ENCODE measurements around the gene SMLR1. TPM values are rescaled to one million over a fixed set of nuclear protein-coding genes. Genes with fewer than 3 reads are reported as not detected.
"Not testable (repeated sequence)": the region's sequence is repeated elsewhere in the genome, so short reads cannot be mapped to it uniquely, and the experiment has no call there.

Gene SMLR1
- total RNA-seq, 1 experiment from 2014 or later: not detected

DNA sequence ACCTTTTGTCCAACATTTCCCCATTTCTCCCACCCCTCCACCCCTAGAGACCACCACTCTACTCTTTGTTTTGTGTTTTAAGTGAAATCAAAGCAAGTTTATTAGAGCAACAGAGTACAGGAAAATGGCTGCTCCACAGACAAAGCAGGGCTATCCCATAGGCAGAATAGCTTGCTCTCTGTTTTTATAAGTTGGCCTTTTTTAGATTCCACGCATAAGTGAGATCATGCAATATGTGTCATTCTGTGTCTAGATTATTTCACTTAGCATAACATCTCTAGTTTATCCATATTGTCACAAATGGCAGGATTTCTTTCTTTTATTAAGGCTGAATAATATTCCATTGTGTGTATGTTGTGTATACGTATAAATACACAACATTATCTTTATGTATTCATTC is 30.1 kb upstream of the SMLR1 start:
- no peak overlapping the region for H3K9ac ChIP-seq (ENCODE audit: low read length)
- BruUV-seq (replicated peaks): no TSS peak
- H3K4me2 ChIP-seq (ENCODE audit: low read length): no peak overlapping the region
- no peaks in the 10 kb centered on the region for H3K27me3 ChIP-seq (ENCODE audit: low read length)
- TF ChIP-seq, protein P1, sequence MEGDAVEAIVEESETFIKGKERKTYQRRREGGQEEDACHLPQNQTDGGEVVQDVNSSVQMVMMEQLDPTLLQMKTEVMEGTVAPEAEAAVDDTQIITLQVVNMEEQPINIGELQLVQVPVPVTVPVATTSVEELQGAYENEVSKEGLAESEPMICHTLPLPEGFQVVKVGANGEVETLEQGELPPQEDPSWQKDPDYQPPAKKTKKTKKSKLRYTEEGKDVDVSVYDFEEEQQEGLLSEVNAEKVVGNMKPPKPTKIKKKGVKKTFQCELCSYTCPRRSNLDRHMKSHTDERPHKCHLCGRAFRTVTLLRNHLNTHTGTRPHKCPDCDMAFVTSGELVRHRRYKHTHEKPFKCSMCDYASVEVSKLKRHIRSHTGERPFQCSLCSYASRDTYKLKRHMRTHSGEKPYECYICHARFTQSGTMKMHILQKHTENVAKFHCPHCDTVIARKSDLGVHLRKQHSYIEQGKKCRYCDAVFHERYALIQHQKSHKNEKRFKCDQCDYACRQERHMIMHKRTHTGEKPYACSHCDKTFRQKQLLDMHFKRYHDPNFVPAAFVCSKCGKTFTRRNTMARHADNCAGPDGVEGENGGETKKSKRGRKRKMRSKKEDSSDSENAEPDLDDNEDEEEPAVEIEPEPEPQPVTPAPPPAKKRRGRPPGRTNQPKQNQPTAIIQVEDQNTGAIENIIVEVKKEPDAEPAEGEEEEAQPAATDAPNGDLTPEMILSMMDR (conservative IDR thresholded peaks at IDR 0.05; ENCODE audit: low read depth, low read length): no peak
- TF ChIP-seq EZH2phosphoT487 (IDR thresholded peaks at IDR 0.05; ENCODE audit: borderline replicate concordance, low read length): no peak
- no peak for TF ChIP-seq EZH2 (IDR thresholded peaks at IDR 0.05; ENCODE audit: low read length, unreplicated experiment)
- ATAC-seq (no peak), DNase-seq (no peak)
- H3K9me2 ChIP-seq (replicated peaks; ENCODE audit: low read length): no peaks in the 10 kb centered on the region
- no peak overlapping the region for H3K27ac ChIP-seq (ENCODE audit: low read length)
- CTCF ChIA-PET: no interaction called here
- H3F3A ChIP-seq (ENCODE audit: low read length, unreplicated experiment): no peaks in the 10 kb centered on the region
- POLR2A ChIA-PET (ENCODE audit: unreplicated experiment): no interaction called here
- no peak overlapping the region for H2AFZ ChIP-seq (ENCODE audit: low read length)
- H3K79me2 ChIP-seq (ENCODE audit: low read length): no peaks in the 10 kb centered on the region
- intact Hi-C loops (cut with micrococcal nuclease): no loop called here
- no peaks in the 10 kb centered on the region for H3K9me3 ChIP-seq (ENCODE audit: low read length)
- H3K4me3 ChIP-seq (ENCODE audit: low read length): no peak overlapping the region
- H4K20me1 ChIP-seq (ENCODE audit: low read length): no peaks in the 10 kb centered on the region
- no peaks in the 10 kb centered on the region for H3K36me3 ChIP-seq (ENCODE audit: low read depth, low read length)
- H3K4me1 ChIP-seq (ENCODE audit: insufficient read depth, low read length): no peaks in the 10 kb centered on the region

DNA sequence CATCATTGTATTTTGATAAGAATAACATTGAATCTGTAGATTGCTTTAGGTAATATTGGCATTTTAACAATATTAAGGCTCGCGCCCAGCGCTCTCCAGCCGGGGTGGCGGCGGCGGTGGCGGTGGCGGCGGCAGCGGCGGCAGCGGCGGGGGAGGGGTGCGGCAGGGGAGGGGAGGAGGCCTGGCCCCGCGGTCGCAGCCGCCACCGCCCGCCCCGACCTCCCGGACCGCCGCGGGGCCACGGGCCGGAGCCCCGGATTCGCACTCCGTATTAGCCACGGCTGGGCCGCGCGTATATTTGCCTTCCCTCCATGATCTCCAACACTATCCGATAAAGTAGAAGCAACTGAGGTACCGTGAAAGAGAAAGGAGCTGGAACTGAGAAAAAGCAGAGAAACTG is 25.8 kb upstream of the SMLR1 start:
- H3K9ac ChIP-seq (ENCODE audit: low read length): not testable (repeated sequence)

DNA sequence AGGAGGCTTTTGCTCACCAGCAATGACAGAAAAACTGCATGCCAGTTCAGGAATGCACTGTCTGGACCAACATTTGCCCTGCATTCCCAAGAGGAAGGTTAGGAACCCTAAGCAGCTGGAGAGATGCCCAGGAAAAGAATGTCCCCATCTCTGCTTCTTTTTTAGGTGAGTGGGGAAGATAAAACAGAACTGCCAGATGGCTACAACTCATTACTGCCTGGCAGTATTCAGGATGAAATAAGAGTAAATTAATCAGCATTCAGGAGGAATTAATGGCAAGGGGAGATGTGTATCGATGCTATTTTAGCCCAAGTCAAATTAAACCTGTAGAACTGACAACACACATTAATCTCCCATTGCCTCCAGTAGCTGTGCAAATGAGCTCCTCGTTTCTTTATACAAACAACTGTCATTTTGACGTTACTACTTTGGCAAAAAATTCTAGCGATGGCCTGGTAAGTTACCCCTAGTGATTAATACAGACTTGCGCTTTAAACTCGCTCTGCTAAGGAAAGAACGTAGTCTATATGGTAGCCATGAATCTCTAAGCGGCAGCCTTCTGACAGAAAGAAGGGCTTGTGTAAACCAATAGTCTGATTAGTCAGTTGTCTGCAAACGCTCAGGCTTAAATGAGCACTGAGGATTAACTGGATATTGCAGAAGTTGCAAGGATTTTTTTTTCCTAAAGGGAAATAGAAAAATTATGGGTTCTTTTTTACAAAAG is 16.7 kb upstream of the SMLR1 start:
- Histone ChIP-seq H4K20me1 (ENCODE audit: low read length) (no peaks in the 10 kb centered on the region), H3K36me3 (ENCODE audit: low read depth, low read length) (no peaks in the 10 kb centered on the region), H3F3A (ENCODE audit: low read length, unreplicated experiment) (no peaks in the 10 kb centered on the region), H3K27ac (ENCODE audit: low read length) (no peak overlapping the region), H3K9ac (ENCODE audit: low read length) (no peak overlapping the region), H3K4me3 (ENCODE audit: low read length) (no peak overlapping the region), H3K27me3 (ENCODE audit: low read length) (no peaks in the 10 kb centered on the region), H3K9me3 (ENCODE audit: low read length) (no peaks in the 10 kb centered on the region), H3K9me2 (replicated peaks; ENCODE audit: low read length) (no peaks in the 10 kb centered on the region), H3K4me2 (ENCODE audit: low read length) (no peak overlapping the region), H2AFZ (ENCODE audit: low read length) (no peak overlapping the region), H3K79me2 (ENCODE audit: low read length) (no peaks in the 10 kb centered on the region), H3K4me1 (ENCODE audit: insufficient read depth, low read length) (no peaks in the 10 kb centered on the region)
- BruUV-seq (replicated peaks): no TSS peak
- POLR2A ChIA-PET (ENCODE audit: unreplicated experiment): no interaction called here
- ATAC-seq (no peak), DNase-seq (no peak)
- TF ChIP-seq, protein P1 (conservative IDR thresholded peaks at IDR 0.05; ENCODE audit: low read depth, low read length): no peak
- TF ChIP-seq EZH2 (IDR thresholded peaks at IDR 0.05; ENCODE audit: low read length, unreplicated experiment): no peak
- no peak for TF ChIP-seq EZH2phosphoT487 (IDR thresholded peaks at IDR 0.05; ENCODE audit: borderline replicate concordance, low read length)
- intact Hi-C loops (cut with micrococcal nuclease): no loop called here
- CTCF ChIA-PET: no interaction called here

More for the DNA sequence above, 25.8 kb upstream of the SMLR1 start:
- H3K79me2 ChIP-seq (ENCODE audit: low read length); intact Hi-C loops (cut with micrococcal nuclease); H3K4me3 ChIP-seq (ENCODE audit: low read length); H3K27ac ChIP-seq (ENCODE audit: low read length); H3K9me2 ChIP-seq (replicated peaks; ENCODE audit: low read length); H3K27me3 ChIP-seq (ENCODE audit: low read length); H3F3A ChIP-seq (ENCODE audit: low read length, unreplicated experiment); H4K20me1 ChIP-seq (ENCODE audit: low read length); CTCF ChIA-PET; H3K4me1 ChIP-seq (ENCODE audit: insufficient read depth, low read length); POLR2A ChIA-PET (ENCODE audit: unreplicated experiment); H3K9me3 ChIP-seq (ENCODE audit: low read length); H2AFZ ChIP-seq (ENCODE audit: low read length); DNase-seq; BruUV-seq (replicated peaks); H3K36me3 ChIP-seq (ENCODE audit: low read depth, low read length); ATAC-seq; H3K4me2 ChIP-seq (ENCODE audit: low read length): not testable (repeated sequence)

Measured in PC-3 (cell line).